K562 (cell line): ENCODE measurements around the gene TXNRD2. TPM values are rescaled to one million over a fixed set of nuclear protein-coding genes. Genes with fewer than 3 reads are reported as not detected.

ENCODE experiments used
- ARID1B ChIP-seq: fragments of 450-650 bp; IDR thresholded peaks from 2 replicates; pipeline ENCODE4 v1.6.1; 2016; ENCODE audit warnings: antibody characterized with exemption, mild to moderate bottlenecking, inconsistent platforms
- ELF1 ChIP-seq: fragments of 200-800 bp; sonication (Bioruptor generic); IDR thresholded peaks from 2 replicates; pipeline ENCODE4 v1.6.1; 2016; ENCODE audit warnings: missing genetic modification characterization, missing compliant biosample characterization
- FOXP4 ChIP-seq: sonication (generic); formaldehyde crosslinking; IDR thresholded peaks from 2 replicates; pipeline ENCODE4 v1.8.0; 2022; ENCODE audit warnings: mild to moderate bottlenecking, missing genetic modification reagents, borderline replicate concordance
- HDAC1 ChIP-seq, 2 experiments: fragments of 450-650 bp; IDR thresholded peaks; 2 replicates each; pipeline ENCODE4 v1.6.1; 2016 to 2017; ENCODE audit warnings: inconsistent platforms in 1 of 2, mild to moderate bottlenecking in 1 of 2, moderate library complexity in 1 of 2
- MEF2D ChIP-seq: conservative IDR thresholded peaks from 2 replicates; pipeline ENCODE4 v1.6.1; 2016; ENCODE audit warnings: low read depth, missing genetic modification characterization, missing compliant biosample characterization
- NCOA1 ChIP-seq: fragments of 450-650 bp; IDR thresholded peaks from 2 replicates; pipeline ENCODE4 v1.6.1; 2016; ENCODE audit warnings: low read depth
- SMAD3 ChIP-seq: fragments of 450-650 bp; formaldehyde crosslinking; conservative IDR thresholded peaks from 2 replicates; pipeline ENCODE4 v1.4.0; 2020; ENCODE audit warnings: mild to moderate bottlenecking
- TCF7L2 ChIP-seq: fragments of 150-350 bp; IDR thresholded peaks from 2 replicates; pipeline ENCODE4 v1.6.1; 2016; ENCODE audit warnings: low read depth, mild to moderate bottlenecking, low read length, moderate library complexity
- TSC22D4 ChIP-seq: fragments of 450-650 bp; IDR thresholded peaks from 2 replicates; pipeline ENCODE4 v1.6.1; 2016; ENCODE audit warnings: missing genetic modification characterization, missing biosample characterization, control low read depth
- ZBTB7A ChIP-seq: IDR thresholded peaks from 2 replicates; pipeline ENCODE4 v1.6.1; 2011; ENCODE audit warnings: low read depth, mild to moderate bottlenecking, low read length, moderate library complexity, borderline replicate concordance; ENCODE audit not compliant: control insufficient read depth
- ZFPM2 ChIP-seq: fragments of 250-450 bp; sonication (Bioruptor Pico); IDR thresholded peaks from 2 replicates; pipeline ENCODE4 v1.5.1; 2022; ENCODE audit warnings: mild to moderate bottlenecking
- ZNF134 ChIP-seq: fragments of 250-450 bp; sonication (Bioruptor Pico); conservative IDR thresholded peaks from 2 replicates; pipeline ENCODE4 v1.4.0; 2020
- ZNF592 ChIP-seq: fragments of 450-650 bp; IDR thresholded peaks from 2 replicates; pipeline ENCODE4 v1.6.1; 2017; ENCODE audit warnings: antibody characterized with exemption, mild to moderate bottlenecking
- polyA plus RNA-seq, 8 experiments: library from polyadenylated mRNA; depleted of rRNA in 4 of 8; stranded (reverse) in 5 of 8; unstranded in 3 of 8; fragments of >200 nt; fragmentation: Nextera tagmentation in 2 of 8; fragmentation: Illumina TruSeq in 1 of 8; extraction: Ambion mirVana in 2 of 8; extraction: Trizol in 1 of 8; gene quantifications; 2 replicates each; pipeline versions ENCODE4 v1.2.1 to v1.2.3, GENCODE V29; 2011 to 2014; ENCODE audit warnings: inconsistent platforms in 1 of 8, missing spikeins in 1 of 8
- total RNA-seq, 7 experiments: library from RNA; depleted of rRNA in 6 of 7; stranded (reverse); fragments of >200 nt in 6 of 7; fragmentation: Illumina TruSeq in 2 of 7; extraction: Trizol in 2 of 7; gene quantifications; 2 replicates each; pipeline versions ENCODE4 v1.2.1 to v1.2.3, GENCODE V29; 2011 to 2021; ENCODE audit warnings: low replicate concordance in 1 of 7

TXNRD2 gene
- total and polyA plus RNA-seq, 9 of the 15 experiments (the other 6 are each of a cell fraction or from before 2014, with no cell fraction given), result 3.3 to 80.2 (median 49.4) TPM

GRCh38 chr22:19912271-19912999 is 29.2 kb downstream of the TXNRD2 start (continued):
- no peak for TF ChIP-seq ARID1B
- no peak for TF ChIP-seq TSC22D4 (tag)
- TF ChIP-seq ZFPM2 (CRISPR knock-in tag), result no peak
- no peak for TF ChIP-seq ELF1 (tag)
- TF ChIP-seq FOXP4, result no peak
- TF ChIP-seq ZBTB7A, result no peak
- no peak for TF ChIP-seq ZNF592
- no peak for TF ChIP-seq TCF7L2
- no peak for TF ChIP-seq SMAD3 (CRISPR knock-in tag)
- TF ChIP-seq ZNF134 (CRISPR knock-in tag), result no peak
- TF ChIP-seq MEF2D (tag), result no peak
- TF ChIP-seq HDAC1 (IDR thresholded peaks at IDR 0.05), result no peak
- TF ChIP-seq NCOA1, result no peak
- TF ChIP-seq, all 486 proteins: peak for 13
